T-cell (primary cell): ENCODE measurements around the gene ACAP2. TPM values are rescaled to one million over a fixed set of nuclear protein-coding genes. Genes with fewer than 3 reads are reported as not detected.

Source experiments
- ATAC-seq, 4 experiments: fragments of 200-7000 bp in 3 of 4; fragments of 150-1000 bp in 1 of 4; cut with Tn5 transposase; replicated peaks in 1 of 4; 1 replicate in 3 of 4; 2 replicates in 1 of 4; pipeline ENCODE4 v1.10.0; 2021; ENCODE audit warnings: moderate library complexity in 3 of 4, mild to moderate bottlenecking in 2 of 4, moderate number of reproducible peaks in 1 of 4
- CTCF ChIA-PET, 2 donors: fragments of 300-600 bp; sonication (Branson Sonifier 250); formaldehyde crosslinking; loops; one replicate each; lab custom pipeline; 2022; ENCODE audit warnings: antibody characterized with exemption in 2 of 2; lab: Charles Lee
- POLR2A ChIA-PET, 2 donors: fragments of 300-600 bp; sonication (Branson Sonifier 250); formaldehyde crosslinking; loops; one replicate each; lab custom pipeline; 2022; ENCODE audit warnings: antibody characterized with exemption in 2 of 2; lab: Charles Lee
- DNase-seq, 35 experiments: peaks; one replicate each; pipeline versions ENCODE4 v3.0.0 to v3.0.0-alpha.2; 2013 to 2023
- H3K27ac ChIP-seq: one replicate; pipeline ENCODE4 v1.5.1; 2013; ENCODE audit warnings: low read length
- H3K27me3 ChIP-seq, 2 experiments: replicated peaks in 1 of 2; 1 replicate in 1 of 2; 2 replicates in 1 of 2; pipeline versions ENCODE4 v1.6.1 to v1.7.0; 2013; ENCODE audit warnings: low read length in 1 of 2, mixed read lengths in 1 of 2; ENCODE audit not compliant: control insufficient read depth in 2 of 2, insufficient read depth in 2 of 2; ENCODE audit errors: extremely low read depth in 1 of 2
- H3K36me3 ChIP-seq, 2 donors: 1 replicate in 1 of 2; 2 replicates in 1 of 2; pipeline versions ENCODE4 v1.6.1 to v1.7.0; 2013; ENCODE audit warnings: low read length in 1 of 2; ENCODE audit not compliant: control insufficient read depth in 2 of 2, insufficient read depth in 1 of 2; ENCODE audit errors: extremely low read depth in 1 of 2
- H3K4me1 ChIP-seq, 2 experiments: 1 replicate in 1 of 2; 2 replicates in 1 of 2; pipeline versions ENCODE4 v1.6.1 to v1.7.0; 2013; ENCODE audit warnings: low read length in 2 of 2, mixed read lengths in 1 of 2; ENCODE audit not compliant: insufficient read depth in 2 of 2, control insufficient read depth in 1 of 2; ENCODE audit errors: extremely low read depth in 1 of 2
- H3K4me3 ChIP-seq, 2 donors: 1 replicate in 1 of 2; 2 replicates in 1 of 2; pipeline versions ENCODE4 v1.5.1 to v1.7.0; 2013; ENCODE audit warnings: mild to moderate bottlenecking in 2 of 2, low read length in 1 of 2, moderate library complexity in 1 of 2; ENCODE audit not compliant: control insufficient read depth in 1 of 2; ENCODE audit errors: extremely low read depth in 1 of 2
- H3K9me3 ChIP-seq: 2 replicates; pipeline ENCODE4 v1.7.0; 2013
- H3K27ac Mint-ChIP-seq, 2 donors: one replicate each; pipeline ENCODE4 v1.8.0; 2020 to 2021; ENCODE audit warnings: mild to moderate bottlenecking in 2 of 2, mixed read lengths in 2 of 2
- H3K27me3 Mint-ChIP-seq, 2 donors: one replicate each; pipeline ENCODE4 v1.8.0; 2021 to 2022; ENCODE audit warnings: mixed read lengths in 2 of 2
- H3K36me3 Mint-ChIP-seq: one replicate; pipeline ENCODE4 v1.8.0; 2021; ENCODE audit warnings: mixed read lengths
- H3K4me1 Mint-ChIP-seq, 3 donors: one replicate each; pipeline ENCODE4 v1.8.0; 2020 to 2022; ENCODE audit warnings: mixed read lengths in 3 of 3, mild to moderate bottlenecking in 1 of 3
- H3K4me3 Mint-ChIP-seq, 3 donors: one replicate each; pipeline ENCODE4 v1.8.0; 2020 to 2022; ENCODE audit warnings: mild to moderate bottlenecking in 3 of 3, mixed read lengths in 3 of 3, moderate library complexity in 3 of 3
- H3K9me3 Mint-ChIP-seq, 3 donors: one replicate each; pipeline ENCODE4 v1.8.0; 2020 to 2022; ENCODE audit warnings: mixed read lengths in 3 of 3
- WGBS: methylation state at CpG from one replicate; pipeline ENCODE4 v1.1.5; 2013; ENCODE audit warnings: missing lambda C conversion rate; ENCODE audit not compliant: insufficient coverage; 5-methylcytosine and 5-hydroxymethylcytosine counted together
- total RNA-seq, 35 experiments: library from RNA in 6 of 35; stranded (reverse) in 6 of 35; fragments of 120-200 nt in 1 of 35; gene quantifications; one replicate each; pipeline versions ENCODE4 v1.2.1 to v1.2.4 and lab custom pipeline; 2013 to 2026

Gene ACAP2
- total RNA-seq, 5 donors from 2014 or later (not counting 1 experiment from before 2014, with no cell fraction given), result 63.6 to 90.7 (median 72.5) TPM

DNA sequence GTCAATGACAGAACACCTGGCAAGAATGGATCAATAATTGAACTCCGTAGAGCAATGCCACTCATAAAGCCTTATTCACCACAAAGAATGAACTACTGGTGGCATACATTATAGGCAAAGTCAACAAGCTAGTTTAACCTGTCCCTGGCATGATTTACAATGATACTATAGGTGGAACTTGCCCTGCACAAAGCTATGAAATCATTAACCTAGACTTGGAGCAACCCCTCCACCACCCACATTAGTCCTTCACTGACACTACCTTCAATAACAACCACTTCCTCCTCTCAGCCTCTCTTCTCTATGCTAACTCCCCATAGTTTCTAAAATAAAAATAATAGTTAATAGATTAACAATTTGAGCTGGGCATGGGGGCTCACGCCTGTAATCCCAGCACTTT, 54.4 kb downstream of the ACAP2 start:
- H3K4me1 Mint-ChIP-seq, result peaks cover 36 to 42% (median 37%) of the 10 kb centered on the region in 3 donors
- CTCF ChIA-PET, result interaction anchor here in 1 of 2 donors (0.7 kb wide), 1 partner anchor 58 kb away, joined by 3 read pairs; no protein-coding TSS in a partner anchor
- Histone ChIP-seq H3K4me1 (peaks cover 0 to 3% of the 10 kb centered on the region in 2 experiments), H3K9me3 (no peaks in the 10 kb centered on the region), H3K27me3 (no peaks in the 10 kb centered on the region), H3K36me3 (peaks cover 0 to 11% of the 10 kb centered on the region in 2 donors), H3K4me3 (no peak overlapping the region), H3K27ac (no peak overlapping the region)
- peaks cover 25% of the 10 kb centered on the region for H3K36me3 Mint-ChIP-seq
- H3K9me3 Mint-ChIP-seq, result no peaks in the 10 kb centered on the region
- H3K4me3 Mint-ChIP-seq, result no peak overlapping the region
- DNase-seq (no peak), ATAC-seq (no peak)
- no peaks in the 10 kb centered on the region for H3K27me3 Mint-ChIP-seq
- H3K27ac Mint-ChIP-seq, result no peak overlapping the region
- no CpG with 5 or more reads among the region's 2 CpGs for WGBS
- POLR2A ChIA-PET, result interaction anchor here in 1 of 2 donors (0.6 kb wide), 1 partner anchor 412 kb away, joined by 4 read pairs; no protein-coding TSS in a partner anchor

DNA sequence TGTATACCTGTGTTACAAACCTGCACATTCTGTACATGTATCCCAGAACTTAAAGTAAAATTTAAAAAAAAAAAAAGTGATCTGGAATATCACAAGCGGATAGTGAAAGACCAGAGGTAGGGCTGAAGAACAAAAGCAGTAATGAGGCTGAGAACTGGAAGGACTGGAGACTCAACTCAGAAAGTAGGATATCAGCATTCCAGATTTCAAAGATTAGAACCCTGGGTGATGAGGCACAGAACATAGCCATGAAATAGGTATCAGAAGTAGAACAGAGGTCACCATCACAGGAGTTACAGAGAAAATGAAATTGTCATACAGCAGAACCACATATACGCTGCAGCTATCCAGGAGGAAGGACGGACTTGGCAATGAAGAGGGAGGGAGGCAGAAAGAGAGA, 56.1 kb downstream of the ACAP2 start:
- Histone ChIP-seq H3K4me1 (no peaks in the 10 kb centered on the region), H3K27ac (no peak overlapping the region), H3K9me3 (no peaks in the 10 kb centered on the region), H3K4me3 (no peak overlapping the region), H3K36me3 (peaks cover 0 to 13% of the 10 kb centered on the region in 2 donors), H3K27me3 (no peaks in the 10 kb centered on the region)
- Mint-ChIP-seq H3K36me3 (peaks cover 23% of the 10 kb centered on the region), H3K9me3 (no peaks in the 10 kb centered on the region), H3K27me3 (no peaks in the 10 kb centered on the region), H3K4me3 (no peak overlapping the region), H3K27ac (no peak overlapping the region), H3K4me1 (peaks cover 40 to 43% (median 40%) of the 10 kb centered on the region in 3 donors)
- ATAC-seq, result no peak
- ChIA-PET CTCF (no interaction called here), POLR2A (no interaction called here)
- WGBS, result 100% methylated on average over 1 of the region's 3 CpGs
- DNase-seq, result no peak

DNA sequence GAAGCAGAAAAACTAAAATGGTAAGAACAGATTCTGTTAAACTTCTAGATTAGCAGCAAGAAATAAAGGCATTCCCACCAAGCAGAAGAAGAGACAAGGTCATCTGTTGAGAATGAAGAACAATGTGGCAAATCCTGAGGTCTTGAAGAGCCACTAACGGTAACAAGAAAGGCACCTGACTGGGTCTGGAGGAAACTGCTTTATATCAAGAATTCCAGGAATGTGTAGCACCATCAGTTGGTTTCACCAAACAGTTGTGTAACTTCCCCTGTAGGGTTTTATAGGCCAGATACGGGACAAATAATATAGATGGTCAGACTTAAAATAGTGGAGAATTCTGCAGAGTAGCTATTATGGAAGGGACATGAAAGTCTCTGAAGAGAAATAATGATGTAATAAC, 57.3 kb downstream of the ACAP2 start:
- DNase-seq, result no peak
- no peaks in the 10 kb centered on the region for H3K9me3 Mint-ChIP-seq
- CTCF ChIA-PET, result interaction anchor here in 1 of 2 donors (0.6 kb wide), 1 partner anchor 50 kb away, joined by 9 read pairs; no protein-coding TSS in a partner anchor
- peaks cover 50 to 54% (median 50%) of the 10 kb centered on the region in 3 donors for H3K4me1 Mint-ChIP-seq
- H3K36me3 ChIP-seq, result peaks cover 0 to 13% of the 10 kb centered on the region in 2 donors
- H3K9me3 ChIP-seq, result no peaks in the 10 kb centered on the region
- H3K4me1 ChIP-seq, result no peaks in the 10 kb centered on the region
- no peak overlapping the region for H3K4me3 Mint-ChIP-seq
- H3K27ac ChIP-seq, result no peak overlapping the region
- no peaks in the 10 kb centered on the region for H3K27me3 Mint-ChIP-seq
- no peak overlapping the region for H3K4me3 ChIP-seq
- H3K27ac Mint-ChIP-seq, result peak overlapping the region; percentile 62 to 68
- 92% methylated on average over 2 of the region's 2 CpGs for WGBS
- POLR2A ChIA-PET, result no interaction called here
- H3K36me3 Mint-ChIP-seq, result peaks cover 34% of the 10 kb centered on the region
- ATAC-seq, result no peak
- H3K27me3 ChIP-seq, result no peaks in the 10 kb centered on the region

DNA sequence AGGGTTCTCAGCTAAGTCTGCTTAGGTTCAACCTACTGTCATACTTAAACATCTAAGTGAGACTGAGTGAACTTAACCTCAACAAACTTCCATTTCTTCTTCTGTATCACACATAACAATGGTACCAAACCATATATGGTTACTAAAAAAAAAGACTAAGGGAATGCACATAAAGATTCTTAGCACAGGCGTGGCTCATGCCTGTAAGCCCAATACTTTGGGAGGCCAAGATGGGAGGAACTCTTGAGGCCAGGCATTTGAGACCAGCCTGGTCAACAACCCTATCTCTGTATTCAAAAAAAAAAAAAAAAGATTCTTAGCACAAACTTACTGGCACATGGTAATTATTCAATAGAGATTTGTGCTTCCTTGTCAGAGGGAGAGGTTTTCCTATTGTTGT, 57.9 kb downstream of the ACAP2 start:
- peaks cover 34% of the 10 kb centered on the region for H3K36me3 Mint-ChIP-seq
- H3K4me1 ChIP-seq, result no peaks in the 10 kb centered on the region
- POLR2A ChIA-PET, result no interaction called here
- H3K9me3 Mint-ChIP-seq, result no peaks in the 10 kb centered on the region
- no peaks in the 10 kb centered on the region for H3K9me3 ChIP-seq
- DNase-seq, result no peak
- H3K4me3 Mint-ChIP-seq, result no peak overlapping the region
- H3K4me1 Mint-ChIP-seq, result peaks cover 50 to 54% (median 50%) of the 10 kb centered on the region in 3 donors
- ATAC-seq, result no peak
- peaks cover 0 to 10% of the 10 kb centered on the region in 2 donors for H3K36me3 ChIP-seq
- no peak overlapping the region for H3K27ac Mint-ChIP-seq
- CTCF ChIA-PET, result no interaction called here
- H3K4me3 ChIP-seq, result no peak overlapping the region
- no peaks in the 10 kb centered on the region for H3K27me3 Mint-ChIP-seq
- H3K27ac ChIP-seq, result no peak overlapping the region
- H3K27me3 ChIP-seq, result no peaks in the 10 kb centered on the region
- no CpG with 5 or more reads among the region's 1 CpG for WGBS

DNA sequence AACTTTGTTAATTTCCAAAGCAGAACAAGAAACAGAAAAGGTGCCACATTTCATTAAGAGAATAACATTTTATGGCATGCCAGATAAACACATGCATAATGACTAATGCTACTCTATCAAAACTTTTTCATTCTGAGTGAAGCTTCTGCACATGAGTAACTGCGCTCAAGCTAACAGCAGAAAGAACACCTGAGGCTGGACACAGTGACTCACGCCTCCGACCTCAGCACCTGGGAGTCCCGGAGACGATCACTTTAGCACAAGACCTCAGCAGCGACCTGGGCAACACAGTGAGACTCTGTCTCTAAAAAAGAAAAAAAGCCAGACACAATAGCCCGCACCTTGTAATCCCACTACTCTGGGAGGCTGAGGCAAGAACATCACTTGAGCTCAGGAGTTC, 70.6 kb downstream of the ACAP2 start:
- Histone ChIP-seq H3K9me3 (no peaks in the 10 kb centered on the region), H3K27ac (no peak overlapping the region), H3K4me1 (no peaks in the 10 kb centered on the region), H3K27me3 (no peaks in the 10 kb centered on the region), H3K36me3 (peaks cover 5 to 33% of the 10 kb centered on the region in 2 donors), H3K4me3 (no peak overlapping the region)
- no peak overlapping the region for H3K4me3 Mint-ChIP-seq
- H3K36me3 Mint-ChIP-seq, result peaks cover 42% of the 10 kb centered on the region
- H3K4me1 Mint-ChIP-seq, result peaks cover 0 to 4% (median 4%) of the 10 kb centered on the region in 3 donors
- H3K9me3 Mint-ChIP-seq, result no peaks in the 10 kb centered on the region
- no peaks in the 10 kb centered on the region for H3K27me3 Mint-ChIP-seq
- ATAC-seq, result no peak
- POLR2A ChIA-PET, result interaction anchor here in 1 of 2 donors (0.7 kb wide), 1 partner anchor 39 kb away, joined by 4 read pairs; no protein-coding TSS in a partner anchor
- no peak overlapping the region for H3K27ac Mint-ChIP-seq
- 75% methylated on average over 4 of the region's 7 CpGs for WGBS
- CTCF ChIA-PET, result interaction anchor here in 1 of 2 donors (0.6 kb wide), 1 partner anchor 79 kb away, joined by 4 read pairs; no protein-coding TSS in a partner anchor
- DNase-seq, result no peak

DNA sequence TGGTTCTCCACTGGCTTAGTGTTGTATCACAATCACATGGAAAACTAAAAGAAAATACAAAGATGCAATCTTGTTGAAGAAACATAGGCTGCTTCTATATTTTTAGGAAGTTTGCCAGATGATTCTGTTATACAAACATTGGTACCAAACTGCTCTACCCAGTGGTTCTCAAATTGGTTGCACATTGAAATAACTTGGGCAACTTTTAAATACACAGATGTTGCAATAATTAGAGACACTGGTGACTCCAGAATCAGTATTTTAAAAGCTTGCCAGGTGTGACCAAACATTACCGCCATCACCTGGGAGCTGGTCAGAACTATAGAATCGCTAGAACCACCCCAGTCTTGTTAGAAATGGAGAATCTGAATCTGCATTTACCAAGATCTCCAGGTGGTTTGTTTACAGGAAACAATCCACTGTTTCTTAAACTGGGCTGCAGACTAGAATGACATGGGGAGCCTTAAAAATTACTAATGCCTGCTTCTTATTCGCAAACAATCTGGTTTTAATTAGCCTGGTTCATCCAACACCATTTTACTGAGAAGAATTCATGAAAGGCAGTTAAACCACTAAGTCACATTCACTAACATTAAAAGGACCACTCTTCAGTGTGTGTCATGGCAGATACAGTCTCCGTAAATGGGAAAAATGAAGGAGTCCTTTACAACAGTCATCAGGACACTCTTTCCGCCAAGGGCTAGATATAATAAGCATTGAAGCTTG, 76.5 kb downstream of the ACAP2 start:
- H3K27ac ChIP-seq, result no peak overlapping the region
- Mint-ChIP-seq H3K36me3 (peaks cover 61% of the 10 kb centered on the region), H3K27ac (peak overlapping the region in 1 of 2 donors; percentile 44), H3K4me3 (no peak overlapping the region), H3K9me3 (no peaks in the 10 kb centered on the region), H3K4me1 (peaks cover 26 to 36% (median 31%) of the 10 kb centered on the region in 3 donors), H3K27me3 (no peaks in the 10 kb centered on the region)
- H3K36me3 ChIP-seq, result peaks cover 0 to 18% of the 10 kb centered on the region in 2 donors
- ChIA-PET POLR2A (interaction anchor here in 1 of 2 donors (0.6 kb wide), 1 partner anchor 21 kb away, joined by 4 read pairs; no protein-coding TSS in a partner anchor), CTCF (interaction anchor here in 1 of 2 donors (0.6 kb wide), 1 partner anchor 93 kb away, joined by 3 read pairs; no protein-coding TSS in a partner anchor)
- H3K9me3 ChIP-seq, result no peaks in the 10 kb centered on the region
- ATAC-seq, result no peak
- no peak overlapping the region for H3K4me3 ChIP-seq
- H3K27me3 ChIP-seq, result no peaks in the 10 kb centered on the region
- 90% methylated on average over 2 of the region's 5 CpGs for WGBS
- no peak for DNase-seq
- peaks cover 0 to 2% of the 10 kb centered on the region in 2 experiments for H3K4me1 ChIP-seq
